ENCODE measurements around the gene SINHCAF.

The SINHCAF gene

DNA sequence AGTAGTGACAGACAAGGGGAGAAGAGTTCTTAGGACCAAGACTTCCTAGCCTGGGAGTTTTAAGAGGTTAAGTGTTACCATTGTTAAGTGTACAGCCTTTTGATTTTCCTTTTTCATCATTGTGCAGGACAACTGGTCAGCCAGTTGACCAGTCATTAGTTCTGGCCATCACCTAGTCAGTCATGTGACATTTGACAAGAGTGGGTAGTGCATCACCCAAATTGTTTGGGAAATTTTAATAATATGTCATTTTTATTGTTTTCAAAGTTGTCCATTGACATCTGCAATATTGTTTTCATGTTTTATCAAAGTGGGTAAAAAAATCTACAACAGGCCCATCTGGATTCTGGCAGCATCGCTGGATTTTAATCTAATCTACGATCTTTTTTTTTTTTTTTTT is 15.5 kb downstream of the SINHCAF start:
- Histone ChIP-seq H3K14ac (ENCODE audit: low read length in 2 of 2) (no peak overlapping the region), H3K79me1 (replicated peaks; ENCODE audit: low read length, poor library complexity, severe bottlenecking) (peaks cover 26% of the 10 kb centered on the region), H3K9me3 (ENCODE audit: control insufficient read depth, low read length) (no peaks in the 10 kb centered on the region), H3K9ac (ENCODE audit: low read length) (no peak overlapping the region), H3K23ac (ENCODE audit: low read length in 2 of 2) (no peak overlapping the region), H3K18ac (ENCODE audit: low read depth in 1 of 2, low read length in 2 of 2) (no peak overlapping the region), H3K4ac (ENCODE audit: low read depth in 1 of 2, low read length in 2 of 2) (no peak overlapping the region), H2AK5ac (ENCODE audit: low read length, severe bottlenecking) (no peak overlapping the region), H3K27ac (ENCODE audit: low read length, poor library complexity, severe bottlenecking) (no peak overlapping the region), H2BK120ac (ENCODE audit: low read depth, low read length) (no peak overlapping the region), H2BK12ac (ENCODE audit: low read length in 2 of 2) (no peak overlapping the region), H3K27me3 (ENCODE audit: control insufficient read depth in 1 of 2, insufficient read depth in 1 of 2, low read length in 2 of 2) (no peaks in the 10 kb centered on the region), H3K4me1 (ENCODE audit: control insufficient read depth, insufficient read depth, low read depth, low read length) (peaks cover 13% of the 10 kb centered on the region), H2BK15ac (ENCODE audit: low read depth, poor library complexity, severe bottlenecking) (no peak overlapping the region), H3K36me3 (ENCODE audit: control insufficient read depth in 1 of 2, insufficient read depth in 2 of 2, low read depth in 1 of 2, low read length in 2 of 2) (peaks cover 0 to 2% of the 10 kb centered on the region in 2 experiments), H4K8ac (ENCODE audit: low read length) (no peak overlapping the region), H2AFZ (ENCODE audit: low read depth, low read length) (no peak overlapping the region), H3K4me2 (ENCODE audit: low read length, poor library complexity, severe bottlenecking) (no peak overlapping the region), H3K4me3 (ENCODE audit: insufficient read depth in 1 of 2, low read depth in 1 of 2, low read length in 2 of 2) (no peak overlapping the region), H4K91ac (ENCODE audit: low read length) (no peak overlapping the region), H2BK5ac (ENCODE audit: low read depth, low read length, poor library complexity, severe bottlenecking) (no peak overlapping the region)
- no peak for DNase-seq
- 100% methylated on average over 2 of the region's 2 CpGs for WGBS

GRCh38 chr12:31309279-31309678 is 16.7 kb downstream of the SINHCAF start:
- H3K9me3 ChIP-seq (ENCODE audit: control insufficient read depth, low read length), result no peaks in the 10 kb centered on the region
- H4K91ac ChIP-seq (ENCODE audit: low read length), result no peak overlapping the region
- H3K18ac ChIP-seq (ENCODE audit: low read depth in 1 of 2, low read length in 2 of 2), result no peak overlapping the region
- H2BK12ac ChIP-seq (ENCODE audit: low read length in 2 of 2), result no peak overlapping the region
- no peak overlapping the region for H2AK5ac ChIP-seq (ENCODE audit: low read length, severe bottlenecking)
- peaks cover 13% of the 10 kb centered on the region for H3K4me1 ChIP-seq (ENCODE audit: control insufficient read depth, insufficient read depth, low read depth, low read length)
- no peak overlapping the region for H2BK5ac ChIP-seq (ENCODE audit: low read depth, low read length, poor library complexity, severe bottlenecking)
- no peak overlapping the region for H3K9ac ChIP-seq (ENCODE audit: low read length)
- H3K23ac ChIP-seq (ENCODE audit: low read length in 2 of 2), result no peak overlapping the region
- no peak for DNase-seq
- no peak overlapping the region for H2AFZ ChIP-seq (ENCODE audit: low read depth, low read length)
- 88% methylated on average over 1 of the region's 1 CpG for WGBS
- no peak overlapping the region for H3K4me3 ChIP-seq (ENCODE audit: insufficient read depth in 1 of 2, low read depth in 1 of 2, low read length in 2 of 2)
- H3K4ac ChIP-seq (ENCODE audit: low read depth in 1 of 2, low read length in 2 of 2), result no peak overlapping the region
- H3K36me3 ChIP-seq (ENCODE audit: control insufficient read depth in 1 of 2, insufficient read depth in 2 of 2, low read depth in 1 of 2, low read length in 2 of 2), result peaks cover 2 to 8% of the 10 kb centered on the region in 2 experiments
- no peak overlapping the region for H3K14ac ChIP-seq (ENCODE audit: low read length in 2 of 2)
- no peaks in the 10 kb centered on the region for H3K27me3 ChIP-seq (ENCODE audit: control insufficient read depth in 1 of 2, insufficient read depth in 1 of 2, low read length in 2 of 2)
- H4K8ac ChIP-seq (ENCODE audit: low read length), result no peak overlapping the region
- H2BK120ac ChIP-seq (ENCODE audit: low read depth, low read length), result no peak overlapping the region
- H3K4me2 ChIP-seq (ENCODE audit: low read length, poor library complexity, severe bottlenecking), result no peak overlapping the region
- no peak overlapping the region for H2BK15ac ChIP-seq (ENCODE audit: low read depth, poor library complexity, severe bottlenecking)
- no peak overlapping the region for H3K27ac ChIP-seq (ENCODE audit: low read length, poor library complexity, severe bottlenecking)
- peaks cover 32% of the 10 kb centered on the region for H3K79me1 ChIP-seq (replicated peaks; ENCODE audit: low read length, poor library complexity, severe bottlenecking)

- H3K4ac ChIP-seq (ENCODE audit: low read depth in 1 of 2, low read length in 2 of 2), result no peak overlapping the region
- no peak overlapping the region for H2BK5ac ChIP-seq (ENCODE audit: low read depth, low read length, poor library complexity, severe bottlenecking)
- H3K36me3 ChIP-seq (ENCODE audit: control insufficient read depth in 1 of 2, insufficient read depth in 2 of 2, low read depth in 1 of 2, low read length in 2 of 2), result peaks cover 5 to 15% of the 10 kb centered on the region in 2 experiments
- no peak overlapping the region for H2BK120ac ChIP-seq (ENCODE audit: low read depth, low read length)
- no peak overlapping the region for H2AFZ ChIP-seq (ENCODE audit: low read depth, low read length)
- no peak overlapping the region for H3K9ac ChIP-seq (ENCODE audit: low read length)
- no peak overlapping the region for H3K4me2 ChIP-seq (ENCODE audit: low read length, poor library complexity, severe bottlenecking)
- no peak for DNase-seq
- no peak overlapping the region for H2BK15ac ChIP-seq (ENCODE audit: low read depth, poor library complexity, severe bottlenecking)
- peak overlapping the region; percentile 55 for H4K8ac ChIP-seq (ENCODE audit: low read length)
- H4K91ac ChIP-seq (ENCODE audit: low read length), result no peak overlapping the region
- no peaks in the 10 kb centered on the region for H3K27me3 ChIP-seq (ENCODE audit: control insufficient read depth in 1 of 2, insufficient read depth in 1 of 2, low read length in 2 of 2)
- 96% methylated on average over 7 of the region's 7 CpGs for WGBS
- H3K79me1 ChIP-seq (replicated peaks; ENCODE audit: low read length, poor library complexity, severe bottlenecking), result peaks cover 40% of the 10 kb centered on the region
- H2AK5ac ChIP-seq (ENCODE audit: low read length, severe bottlenecking), result no peak overlapping the region
- H3K9me3 ChIP-seq (ENCODE audit: control insufficient read depth, low read length), result no peaks in the 10 kb centered on the region
- H3K18ac ChIP-seq (ENCODE audit: low read depth in 1 of 2, low read length in 2 of 2), result peak overlapping the region in 1 of 2 experiments; percentile 21
- H2BK12ac ChIP-seq (ENCODE audit: low read length in 2 of 2), result no peak overlapping the region
- H3K14ac ChIP-seq (ENCODE audit: low read length in 2 of 2), result no peak overlapping the region
- no peak overlapping the region for H3K23ac ChIP-seq (ENCODE audit: low read length in 2 of 2)
- H3K4me1 ChIP-seq (ENCODE audit: control insufficient read depth, insufficient read depth, low read depth, low read length), result peaks cover 11% of the 10 kb centered on the region
- H3K27ac ChIP-seq (ENCODE audit: low read length, poor library complexity, severe bottlenecking), result no peak overlapping the region
- H3K4me3 ChIP-seq (ENCODE audit: insufficient read depth in 1 of 2, low read depth in 1 of 2, low read length in 2 of 2), result no peak overlapping the region
Observed at GRCh38 chr12:31308116-31308515, 17.8 kb downstream of the SINHCAF start.

- Histone ChIP-seq H2BK15ac (ENCODE audit: low read depth, poor library complexity, severe bottlenecking) (no peak overlapping the region), H2AK5ac (ENCODE audit: low read length, severe bottlenecking) (no peak overlapping the region), H3K4me3 (ENCODE audit: insufficient read depth in 1 of 2, low read depth in 1 of 2, low read length in 2 of 2) (no peak overlapping the region), H3K4ac (ENCODE audit: low read depth in 1 of 2, low read length in 2 of 2) (no peak overlapping the region), H2BK12ac (ENCODE audit: low read length in 2 of 2) (no peak overlapping the region), H3K18ac (ENCODE audit: low read depth in 1 of 2, low read length in 2 of 2) (no peak overlapping the region), H3K4me2 (ENCODE audit: low read length, poor library complexity, severe bottlenecking) (no peak overlapping the region), H2BK120ac (ENCODE audit: low read depth, low read length) (no peak overlapping the region), H3K79me1 (replicated peaks; ENCODE audit: low read length, poor library complexity, severe bottlenecking) (peaks cover 43% of the 10 kb centered on the region), H3K27ac (ENCODE audit: low read length, poor library complexity, severe bottlenecking) (no peak overlapping the region), H3K23ac (ENCODE audit: low read length in 2 of 2) (no peak overlapping the region), H3K27me3 (ENCODE audit: control insufficient read depth in 1 of 2, insufficient read depth in 1 of 2, low read length in 2 of 2) (no peaks in the 10 kb centered on the region), H3K9ac (ENCODE audit: low read length) (no peak overlapping the region), H3K36me3 (ENCODE audit: control insufficient read depth in 1 of 2, insufficient read depth in 2 of 2, low read depth in 1 of 2, low read length in 2 of 2) (peaks cover 7 to 19% of the 10 kb centered on the region in 2 experiments), H4K8ac (ENCODE audit: low read length) (no peak overlapping the region), H3K4me1 (ENCODE audit: control insufficient read depth, insufficient read depth, low read depth, low read length) (peaks cover 11% of the 10 kb centered on the region), H2BK5ac (ENCODE audit: low read depth, low read length, poor library complexity, severe bottlenecking) (no peak overlapping the region), H4K91ac (ENCODE audit: low read length) (no peak overlapping the region), H3K14ac (ENCODE audit: low read length in 2 of 2) (no peak overlapping the region), H2AFZ (ENCODE audit: low read depth, low read length) (no peak overlapping the region), H3K9me3 (ENCODE audit: control insufficient read depth, low read length) (no peaks in the 10 kb centered on the region)
- 88% methylated on average over 1 of the region's 1 CpG for WGBS
- no peak for DNase-seq
Observed at GRCh38 chr12:31306866-31307265, 19.1 kb downstream of the SINHCAF start.
